Naive B cell (primary cell): ENCODE measurements around the gene KCNQ1. TPM values are rescaled to one million over a fixed set of nuclear protein-coding genes. Genes with fewer than 3 reads are reported as not detected.
"Not testable (repeated sequence)": the region's sequence is repeated elsewhere in the genome, so short reads cannot be mapped to it uniquely, and the experiment has no call there.

ENCODE experiments used
- ATAC-seq, 2 donors: fragments of 150-1000 bp; cut with Tn5 transposase; 2 replicates each; pipeline ENCODE4 v1.10.0; 2021; ENCODE audit warnings: low read depth in 2 of 2, mild to moderate bottlenecking in 2 of 2, moderate library complexity in 2 of 2
- DNase-seq: peaks from one replicate; pipeline ENCODE4 v3.0.0; 2022
- H3K27ac Mint-ChIP-seq, 6 donors: one replicate each; pipeline ENCODE4 v1.8.0; 2020 to 2022; ENCODE audit warnings: mild to moderate bottlenecking in 6 of 6, mixed read lengths in 6 of 6, moderate library complexity in 5 of 6, inconsistent platforms in 2 of 6
- H3K27me3 Mint-ChIP-seq, 3 donors: one replicate each; pipeline ENCODE4 v1.8.0; 2021 to 2022; ENCODE audit warnings: mixed read lengths in 3 of 3, mild to moderate bottlenecking in 1 of 3
- H3K36me3 Mint-ChIP-seq, 2 donors: one replicate each; pipeline ENCODE4 v1.8.0; 2020 to 2022; ENCODE audit warnings: mixed read lengths in 2 of 2, inconsistent platforms in 1 of 2, mild to moderate bottlenecking in 1 of 2
- H3K4me1 Mint-ChIP-seq, 3 donors: one replicate each; pipeline ENCODE4 v1.8.0; 2020 to 2022; ENCODE audit warnings: mixed read lengths in 3 of 3, inconsistent platforms in 1 of 3, mild to moderate bottlenecking in 1 of 3, moderate library complexity in 1 of 3
- H3K4me3 Mint-ChIP-seq, 8 donors: one replicate each; pipeline ENCODE4 v1.8.0; 2020 to 2022; ENCODE audit warnings: mild to moderate bottlenecking in 8 of 8, mixed read lengths in 8 of 8, moderate library complexity in 8 of 8, inconsistent platforms in 2 of 8
- H3K9me3 Mint-ChIP-seq, 7 donors: one replicate each; pipeline ENCODE4 v1.8.0; 2020 to 2022; ENCODE audit warnings: mixed read lengths in 7 of 7, mild to moderate bottlenecking in 5 of 7, inconsistent platforms in 2 of 7, moderate library complexity in 1 of 7
- polyA plus RNA-seq, 6 donors: library from polyadenylated mRNA; unstranded; fragments of 300-500 nt; fragmentation: Illumina TruSeq; gene quantifications; one replicate each; pipeline ENCODE4 v1.2.3, GENCODE V29; 2021; ENCODE audit warnings: low read depth in 6 of 6

Gene KCNQ1
- polyA plus RNA-seq, 6 donors from 2014 or later = 9.3 to 22.6 (median 10.3) TPM

DNA sequence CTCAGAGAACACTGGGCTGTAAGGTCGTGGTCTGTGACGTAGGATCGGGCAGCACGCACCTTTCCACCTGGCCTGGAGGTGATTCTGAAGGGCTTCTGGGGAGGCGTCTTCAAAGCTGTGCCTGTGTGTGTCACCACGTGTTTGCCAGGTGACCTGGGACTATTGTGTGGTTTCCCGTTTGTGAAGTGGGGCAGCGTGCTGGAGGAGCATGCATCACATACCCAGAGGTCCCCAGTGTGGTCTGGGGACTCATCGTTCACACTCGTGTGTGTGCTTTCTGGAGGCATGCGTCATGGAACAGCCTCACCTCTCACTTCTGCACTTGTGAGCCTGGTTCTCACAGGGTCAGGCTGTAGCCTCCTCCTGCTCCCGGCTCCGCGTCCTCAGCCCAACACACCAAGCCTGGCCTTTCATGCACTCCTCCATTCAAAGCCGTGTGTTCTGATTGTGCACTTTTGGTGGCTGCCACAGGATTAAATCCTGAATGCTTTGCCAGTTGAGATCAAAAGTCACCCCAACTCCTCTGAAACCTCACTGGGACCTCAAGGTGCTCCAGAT lies 148.7 kb downstream of the KCNQ1 start:
- no peak overlapping the region for H3K27ac Mint-ChIP-seq
- no peaks in the 10 kb centered on the region for H3K4me1 Mint-ChIP-seq
- no peak for ATAC-seq
- H3K36me3 Mint-ChIP-seq = peaks cover 20 to 22% of the 10 kb centered on the region in 2 donors
- no peak for DNase-seq
- peaks cover 0 to 6% (median 0%) of the 10 kb centered on the region in 3 donors for H3K27me3 Mint-ChIP-seq
- no peak overlapping the region for H3K4me3 Mint-ChIP-seq
- H3K9me3 Mint-ChIP-seq = peaks cover 2 to 19% (median 8%) of the 10 kb centered on the region in 7 donors

DNA sequence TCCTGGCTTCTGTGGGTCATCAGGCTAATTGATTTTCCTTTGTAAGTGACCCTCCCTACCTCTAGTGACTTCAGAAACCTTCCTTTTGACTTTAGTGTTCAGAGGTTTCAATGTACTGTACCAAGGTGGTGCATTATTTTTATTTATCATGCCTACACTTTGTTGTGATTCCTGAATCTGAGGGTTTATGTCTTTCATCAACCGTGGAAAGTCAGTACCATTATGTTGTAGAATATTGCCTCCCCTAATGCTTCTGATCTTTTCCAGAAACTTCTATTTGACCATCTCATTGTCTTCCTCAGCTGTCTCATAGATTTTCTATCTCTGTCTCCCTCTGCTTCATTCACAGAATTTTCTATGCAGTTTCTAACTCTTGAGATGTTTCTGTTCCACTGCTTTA lies 149.5 kb downstream of the KCNQ1 start:
- DNase-seq (no peak), ATAC-seq (no peak)
- no peak overlapping the region for H3K4me3 Mint-ChIP-seq
- no peak overlapping the region for H3K27ac Mint-ChIP-seq
- H3K9me3 Mint-ChIP-seq = peaks cover 2 to 23% (median 12%) of the 10 kb centered on the region in 7 donors
- H3K4me1 Mint-ChIP-seq = no peaks in the 10 kb centered on the region
- H3K27me3 Mint-ChIP-seq = peaks cover 0 to 6% (median 3%) of the 10 kb centered on the region in 3 donors
- H3K36me3 Mint-ChIP-seq = peaks cover 22 to 28% of the 10 kb centered on the region in 2 donors

DNA sequence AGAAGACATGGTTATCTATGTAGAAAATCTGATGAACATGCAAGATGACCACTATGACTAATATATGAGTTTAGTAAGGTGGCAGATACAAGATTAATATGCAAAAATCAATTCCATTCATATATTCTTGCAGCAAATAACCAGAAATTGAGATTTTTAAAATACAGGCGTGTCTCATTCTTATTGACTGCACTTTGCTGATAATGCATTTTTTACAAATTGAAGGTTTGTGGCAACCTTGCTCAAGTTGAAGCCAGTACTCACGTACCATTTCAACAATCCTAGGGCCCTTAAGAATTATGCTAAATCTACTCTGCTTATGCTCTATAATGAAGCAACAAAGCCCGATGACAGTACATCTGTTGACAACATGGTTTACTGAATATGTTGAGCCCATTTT lies 150.4 kb downstream of the KCNQ1 start:
- Mint-ChIP-seq H3K36me3 (peaks cover 22 to 31% of the 10 kb centered on the region in 2 donors), H3K27ac (no peak overlapping the region), H3K9me3 (peaks cover 2 to 23% (median 12%) of the 10 kb centered on the region in 7 donors), H3K4me3 (no peak overlapping the region), H3K4me1 (no peaks in the 10 kb centered on the region), H3K27me3 (peaks cover 0 to 6% (median 3%) of the 10 kb centered on the region in 3 donors)
- ATAC-seq = no peak
- no peak for DNase-seq

DNA sequence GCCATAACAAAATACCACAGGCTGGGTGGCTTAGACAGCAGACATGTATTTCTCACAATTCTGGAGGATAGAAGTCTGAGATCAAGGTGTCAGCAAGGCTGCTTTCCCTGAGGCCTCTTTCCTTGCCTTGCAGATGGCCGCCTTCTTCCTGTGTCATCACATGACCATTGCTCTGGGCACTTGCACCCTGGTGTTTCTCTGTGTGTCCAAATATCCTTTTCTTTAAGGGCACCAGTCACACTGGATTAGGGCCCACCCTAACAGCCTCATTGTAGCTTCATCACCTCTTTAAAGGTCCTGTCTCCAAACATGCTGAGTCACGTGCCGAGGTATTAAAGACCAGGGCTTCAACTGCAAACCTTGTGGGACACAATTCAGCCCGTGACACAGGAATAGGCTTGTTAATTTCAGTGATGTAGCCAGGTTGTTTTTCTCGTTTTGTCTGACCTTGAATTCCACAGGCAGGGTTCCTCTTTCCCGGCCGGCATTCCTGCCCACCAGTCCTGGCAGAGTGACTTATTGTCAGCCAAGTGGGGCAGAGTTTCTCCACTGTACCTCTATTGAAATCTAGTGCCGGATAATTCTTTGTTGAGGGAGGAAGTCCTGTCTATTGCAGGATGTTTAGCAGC lies 154.9 kb downstream of the KCNQ1 start:
- H3K4me3 Mint-ChIP-seq = no peak overlapping the region
- ATAC-seq = no peak
- peaks cover 0 to 3% (median under 1%) of the 10 kb centered on the region in 3 donors for H3K27me3 Mint-ChIP-seq
- H3K36me3 Mint-ChIP-seq = peaks cover 4 to 22% of the 10 kb centered on the region in 2 donors
- peaks cover 2 to 25% (median 16%) of the 10 kb centered on the region in 7 donors for H3K9me3 Mint-ChIP-seq
- no peaks in the 10 kb centered on the region for H3K4me1 Mint-ChIP-seq
- H3K27ac Mint-ChIP-seq = no peak overlapping the region
- DNase-seq = no peak

DNA sequence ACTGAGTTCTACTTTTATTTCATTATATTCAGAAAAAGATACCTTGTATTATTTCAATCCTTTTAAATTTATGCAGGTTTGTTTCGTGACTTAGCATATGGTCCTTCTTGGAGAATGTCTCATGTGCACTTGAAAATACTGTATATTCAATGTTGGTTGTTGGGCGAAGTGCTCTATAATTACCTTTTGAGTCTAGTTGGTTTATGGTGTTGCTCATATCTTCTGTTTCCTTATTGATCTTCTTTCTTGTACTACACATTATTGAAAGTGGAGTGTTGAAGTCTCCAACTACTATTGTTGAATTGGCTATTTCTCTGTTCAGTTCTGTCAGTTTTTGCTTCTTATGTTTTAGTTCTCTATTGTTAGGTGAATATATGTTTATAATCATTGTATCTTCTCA lies 164.5 kb downstream of the KCNQ1 start:
- Mint-ChIP-seq H3K27me3 (peaks cover 0 to 20% (median 3%) of the 10 kb centered on the region in 3 donors), H3K36me3 (peaks cover 45 to 75% of the 10 kb centered on the region in 2 donors)
- no peak for ATAC-seq

DNA sequence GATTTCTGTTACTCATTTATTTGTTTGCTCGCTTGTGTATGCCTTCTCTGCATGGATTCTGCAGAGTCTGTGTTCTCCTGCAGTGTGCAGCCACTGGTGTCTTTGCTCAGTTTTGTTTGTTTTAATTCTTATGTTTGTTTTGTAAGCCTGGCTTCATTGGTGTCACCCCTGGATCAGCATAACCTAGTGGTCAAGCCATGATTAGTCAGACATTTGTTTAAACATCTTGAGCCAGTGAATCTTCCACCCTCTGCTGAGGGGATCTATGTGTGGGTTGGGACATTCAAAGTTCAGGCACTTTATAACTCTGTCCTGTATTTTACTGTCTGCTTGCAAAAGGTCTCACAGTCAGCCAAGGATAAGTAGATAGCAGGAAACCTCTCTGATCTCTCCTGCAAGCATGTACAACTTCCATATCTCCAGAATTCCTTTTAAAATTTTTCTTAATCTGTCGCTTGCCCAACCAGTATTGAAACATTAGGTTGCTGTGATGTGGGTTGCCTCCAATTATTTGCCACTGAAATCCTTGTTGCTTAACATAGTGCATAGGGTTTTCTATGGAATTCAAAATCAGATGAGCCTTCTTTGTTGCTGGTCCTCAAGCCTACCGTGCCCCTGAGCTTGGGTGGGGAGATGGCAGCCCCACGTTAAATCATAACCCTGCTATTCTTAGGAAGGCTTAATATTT lies 168.2 kb downstream of the KCNQ1 start:
- H3K27me3 Mint-ChIP-seq = peaks cover 0 to 14% (median 3%) of the 10 kb centered on the region in 3 donors
- ATAC-seq (no peak), DNase-seq (no peak)
- H3K9me3 Mint-ChIP-seq = peaks cover 5 to 37% (median 27%) of the 10 kb centered on the region in 7 donors
- no peak overlapping the region for H3K27ac Mint-ChIP-seq
- H3K36me3 Mint-ChIP-seq = peaks cover 36 to 52% of the 10 kb centered on the region in 2 donors
- no peak overlapping the region for H3K4me3 Mint-ChIP-seq
- H3K4me1 Mint-ChIP-seq = no peaks in the 10 kb centered on the region

More for the DNA sequence above, 164.5 kb downstream of the KCNQ1 start:
- DNase-seq = no peak
- Mint-ChIP-seq H3K27ac (no peak overlapping the region), H3K4me1 (no peaks in the 10 kb centered on the region), H3K4me3 (no peak overlapping the region), H3K9me3 (peaks cover 5 to 42% (median 33%) of the 10 kb centered on the region in 7 donors)

DNA sequence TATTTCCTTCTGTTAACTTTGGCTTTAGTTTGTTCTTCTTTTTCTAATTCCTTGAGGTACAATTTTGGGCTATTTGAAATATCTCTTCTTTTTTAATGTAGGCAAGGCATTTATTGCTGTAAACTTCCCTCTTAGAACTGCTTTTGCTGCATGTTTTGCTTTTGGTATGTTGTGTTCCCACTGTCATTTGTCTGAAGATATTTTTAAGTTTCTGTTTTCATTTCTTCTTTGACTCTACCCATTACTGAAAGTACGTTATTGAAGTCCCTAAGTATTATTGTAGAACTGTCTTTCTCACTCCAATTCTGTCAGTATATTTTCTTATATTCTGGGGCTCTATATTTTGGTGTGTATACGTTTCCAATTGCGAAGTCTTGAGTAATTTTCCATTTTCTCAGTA lies 177.1 kb downstream of the KCNQ1 start:
- H3K4me1 Mint-ChIP-seq = peaks cover 0 to 18% (median 0%) of the 10 kb centered on the region in 3 donors
- no peak overlapping the region for H3K27ac Mint-ChIP-seq
- peaks cover 0 to 6% (median 3%) of the 10 kb centered on the region in 3 donors for H3K27me3 Mint-ChIP-seq
- peaks cover 24 to 32% of the 10 kb centered on the region in 2 donors for H3K36me3 Mint-ChIP-seq
- DNase-seq (no peak), ATAC-seq (no peak)
- H3K4me3 Mint-ChIP-seq = no peak overlapping the region
- peaks cover 0 to 4% (median 0%) of the 10 kb centered on the region in 7 donors for H3K9me3 Mint-ChIP-seq

DNA sequence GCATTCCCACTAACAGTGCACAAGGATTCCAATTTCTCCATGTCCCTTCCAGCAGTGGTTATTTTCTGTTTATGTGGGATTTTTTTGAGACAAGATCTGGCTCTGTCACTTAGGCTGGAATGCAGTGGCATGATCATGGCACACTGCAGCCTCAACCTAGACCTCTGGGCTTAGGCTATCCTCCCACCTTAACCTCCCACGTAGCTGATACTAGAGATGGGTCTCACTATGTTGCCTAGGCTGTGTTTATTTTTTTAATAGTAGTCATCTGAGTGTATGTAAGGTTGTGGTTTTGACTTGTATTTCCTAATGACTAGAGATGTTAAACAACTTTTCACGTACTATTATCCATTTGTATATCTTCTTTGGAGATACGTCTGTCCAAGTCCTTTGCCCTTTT lies 180.4 kb downstream of the KCNQ1 start:
- peaks cover 4 to 17% (median 11%) of the 10 kb centered on the region in 7 donors for H3K9me3 Mint-ChIP-seq
- H3K36me3 Mint-ChIP-seq = peaks cover 28 to 48% of the 10 kb centered on the region in 2 donors
- DNase-seq = no peak
- H3K27ac Mint-ChIP-seq = no peak overlapping the region
- ATAC-seq = no peak
- H3K27me3 Mint-ChIP-seq = peaks cover 0 to 8% (median 3%) of the 10 kb centered on the region in 3 donors
- H3K4me3 Mint-ChIP-seq = no peak overlapping the region
- H3K4me1 Mint-ChIP-seq = peaks cover 0 to 14% (median 0%) of the 10 kb centered on the region in 3 donors

DNA sequence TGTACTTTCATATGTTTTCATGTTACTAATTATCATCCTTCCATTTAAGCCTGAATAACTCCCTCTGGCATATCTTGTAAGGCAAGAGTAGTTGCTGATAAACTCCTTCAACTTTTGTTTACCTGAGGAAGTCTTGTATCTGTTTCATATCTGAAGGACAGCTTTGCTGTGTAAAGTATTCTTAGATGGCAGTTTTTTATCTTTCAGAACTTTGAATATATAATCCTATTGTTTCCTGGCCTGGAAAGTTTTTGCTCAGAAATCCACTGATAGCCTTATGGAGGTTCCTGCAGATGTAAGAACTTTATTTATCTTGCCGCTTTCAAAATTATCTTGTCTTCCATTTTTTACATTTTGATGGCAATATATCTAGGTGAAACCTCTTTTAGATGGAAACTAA lies 185.9 kb downstream of the KCNQ1 start:
- ATAC-seq (no peak), DNase-seq (no peak)
- Mint-ChIP-seq H3K27me3 (peaks cover 0 to 8% (median 0%) of the 10 kb centered on the region in 3 donors), H3K27ac (no peak overlapping the region), H3K4me3 (no peak overlapping the region), H3K4me1 (no peaks in the 10 kb centered on the region), H3K9me3 (peaks cover 9 to 57% (median 49%) of the 10 kb centered on the region in 7 donors), H3K36me3 (peaks cover 39 to 58% of the 10 kb centered on the region in 2 donors)

DNA sequence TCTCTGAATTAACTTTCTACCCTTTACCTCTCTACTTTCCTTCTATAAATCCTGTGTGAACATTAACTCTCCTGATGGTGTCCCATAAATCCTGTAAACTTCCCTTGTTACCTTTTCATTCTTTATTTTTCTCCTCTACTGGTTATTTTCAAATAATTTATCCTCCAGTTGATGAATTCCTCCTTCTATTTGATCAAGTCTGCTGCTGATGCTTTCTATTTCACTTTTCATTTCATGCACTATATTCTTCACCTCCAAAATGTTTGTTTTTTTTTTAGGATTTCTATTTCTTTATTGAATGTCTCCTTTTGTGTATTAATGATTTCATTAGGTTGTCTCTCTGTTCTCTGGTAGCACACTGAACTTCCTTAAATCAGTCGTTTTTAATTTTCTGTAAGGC lies 186.4 kb downstream of the KCNQ1 start:
- DNase-seq (no peak), ATAC-seq (no peak)
- H3K27ac Mint-ChIP-seq = no peak overlapping the region
- H3K9me3 Mint-ChIP-seq = peaks cover 9 to 61% (median 54%) of the 10 kb centered on the region in 7 donors
- H3K36me3 Mint-ChIP-seq = peaks cover 39 to 58% of the 10 kb centered on the region in 2 donors
- H3K4me1 Mint-ChIP-seq = no peaks in the 10 kb centered on the region
- no peak overlapping the region for H3K4me3 Mint-ChIP-seq
- peaks cover 0 to 8% (median 0%) of the 10 kb centered on the region in 3 donors for H3K27me3 Mint-ChIP-seq

DNA sequence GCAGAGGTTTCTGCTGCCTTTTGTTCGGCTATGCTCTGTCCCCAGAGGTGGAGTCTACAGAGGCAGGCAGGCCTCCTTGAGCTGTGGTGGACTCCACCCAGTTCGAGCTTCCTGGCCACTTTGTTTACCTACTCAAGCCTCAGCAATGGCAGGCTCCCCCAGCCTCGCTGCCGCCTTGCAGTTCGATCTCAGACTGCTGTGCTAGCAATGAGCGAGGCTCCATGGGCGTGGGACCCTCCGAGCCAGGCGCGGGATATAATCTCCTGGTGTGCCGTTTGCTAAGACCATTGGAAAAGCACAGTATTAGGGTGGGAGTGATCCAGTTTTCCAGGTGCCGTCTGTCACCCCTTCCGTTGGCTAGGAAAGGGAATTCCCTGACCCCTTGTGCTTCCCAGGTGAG lies 195.0 kb downstream of the KCNQ1 start:
- not testable (repeated sequence) for ATAC-seq, DNase-seq, H3K4me3 Mint-ChIP-seq, H3K27ac Mint-ChIP-seq, H3K27me3 Mint-ChIP-seq, H3K4me1 Mint-ChIP-seq
- H3K36me3 Mint-ChIP-seq = peaks cover 45 to 74% of the 10 kb centered on the region in 2 donors
- H3K9me3 Mint-ChIP-seq = peaks cover 37 to 86% (median 74%) of the 10 kb centered on the region in 7 donors

DNA sequence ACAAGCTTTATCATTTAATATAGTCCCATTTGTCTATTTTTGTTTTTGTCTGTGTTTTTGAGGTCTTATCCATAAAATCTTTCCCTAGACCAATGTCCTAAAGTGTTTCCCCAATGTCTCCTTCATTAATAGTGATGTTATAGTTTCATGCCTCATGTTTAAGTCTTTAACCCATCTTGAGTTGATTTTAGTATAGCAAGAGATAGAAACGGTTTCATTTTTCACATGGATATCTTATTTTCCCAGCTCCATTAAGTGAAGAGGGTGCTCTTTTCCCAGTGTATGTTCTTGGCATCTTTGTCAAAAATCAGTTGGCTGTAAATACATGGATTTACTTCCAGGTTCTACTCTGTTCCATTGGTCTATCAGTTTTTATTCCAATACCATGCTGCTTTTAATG lies 196.8 kb downstream of the KCNQ1 start:
- Mint-ChIP-seq H3K4me3 (no peak overlapping the region), H3K27ac (no peak overlapping the region), H3K4me1 (peaks cover 0 to 3% (median 0%) of the 10 kb centered on the region in 3 donors), H3K36me3 (peaks cover 45 to 76% of the 10 kb centered on the region in 2 donors), H3K9me3 (peaks cover 37 to 91% (median 75%) of the 10 kb centered on the region in 7 donors), H3K27me3 (peaks cover 0 to 9% (median 0%) of the 10 kb centered on the region in 3 donors)
- DNase-seq (no peak), ATAC-seq (no peak)

DNA sequence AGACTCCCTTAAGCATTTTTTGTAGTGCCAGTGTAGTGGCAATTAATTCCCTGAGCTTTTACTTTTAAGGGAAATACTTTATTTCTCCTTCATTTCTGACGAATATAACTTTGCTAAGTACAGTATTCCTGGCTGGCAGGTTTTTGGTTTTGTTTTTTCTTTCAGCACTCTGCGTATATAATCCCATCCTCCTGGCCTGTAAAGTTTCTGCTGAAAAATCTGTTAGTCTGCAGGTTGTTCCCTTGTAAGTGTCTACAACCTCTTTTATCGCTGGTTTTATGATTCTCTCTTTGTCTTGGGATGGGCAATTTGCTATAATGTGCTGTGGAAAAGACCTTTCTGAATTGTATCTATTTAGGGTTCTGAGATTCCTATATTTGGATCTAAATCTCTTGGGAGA lies 198.9 kb downstream of the KCNQ1 start:
- H3K36me3 Mint-ChIP-seq = peaks cover 61 to 78% of the 10 kb centered on the region in 2 donors

More for the DNA sequence above, 198.9 kb downstream of the KCNQ1 start:
- ATAC-seq (no peak), DNase-seq (no peak)
- no peak overlapping the region for H3K4me3 Mint-ChIP-seq
- H3K4me1 Mint-ChIP-seq = peaks cover 0 to 2% (median 0%) of the 10 kb centered on the region in 3 donors
- peaks cover 39 to 93% (median 75%) of the 10 kb centered on the region in 7 donors for H3K9me3 Mint-ChIP-seq
- H3K27ac Mint-ChIP-seq = no peak overlapping the region
- peaks cover 0 to 15% (median 0%) of the 10 kb centered on the region in 3 donors for H3K27me3 Mint-ChIP-seq
